ENCODE measurements around the gene SETD7.
"Not testable (repeated sequence)": the region's sequence is repeated elsewhere in the genome, so short reads cannot be mapped to it uniquely, and the experiment has no call there.

SETD7 gene

DNA sequence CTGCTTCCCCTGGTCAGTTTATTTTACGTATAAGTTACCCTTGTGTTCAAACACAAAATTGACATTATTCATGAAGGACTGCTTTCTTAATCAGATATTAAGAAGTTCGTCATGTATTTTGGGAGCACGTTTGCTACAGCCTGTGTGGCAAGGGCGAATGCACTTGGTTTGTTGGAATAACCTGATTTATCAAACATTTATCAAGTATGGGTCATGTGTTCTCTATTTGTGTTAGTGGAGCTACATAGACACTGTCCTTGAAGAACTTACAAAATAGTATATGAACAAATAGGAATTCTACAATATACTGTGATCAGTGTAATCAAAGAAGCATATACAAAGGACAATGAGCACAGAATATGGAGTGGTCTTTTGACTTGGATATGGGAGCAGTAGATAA lies 79.7 kb downstream of the SETD7 start:
- no peak overlapping the region for H3K4me3 ChIP-seq (ENCODE audit: low read depth, low read length)
- DNase-seq (ENCODE audit: low read depth) = no peak
- no peak for TF ChIP-seq CTCF (IDR thresholded peaks at IDR 0.05; ENCODE audit: low read depth, low read length, missing control alignments)

GRCh38 chr4:139472852-139473251 lies 83.2 kb downstream of the SETD7 start:
- H3K4me3 ChIP-seq (ENCODE audit: low read depth, low read length) = no peak overlapping the region
- DNase-seq (ENCODE audit: low read depth) = no peak
- TF ChIP-seq CTCF (IDR thresholded peaks at IDR 0.05; ENCODE audit: low read depth, low read length, missing control alignments) = no peak

DNA sequence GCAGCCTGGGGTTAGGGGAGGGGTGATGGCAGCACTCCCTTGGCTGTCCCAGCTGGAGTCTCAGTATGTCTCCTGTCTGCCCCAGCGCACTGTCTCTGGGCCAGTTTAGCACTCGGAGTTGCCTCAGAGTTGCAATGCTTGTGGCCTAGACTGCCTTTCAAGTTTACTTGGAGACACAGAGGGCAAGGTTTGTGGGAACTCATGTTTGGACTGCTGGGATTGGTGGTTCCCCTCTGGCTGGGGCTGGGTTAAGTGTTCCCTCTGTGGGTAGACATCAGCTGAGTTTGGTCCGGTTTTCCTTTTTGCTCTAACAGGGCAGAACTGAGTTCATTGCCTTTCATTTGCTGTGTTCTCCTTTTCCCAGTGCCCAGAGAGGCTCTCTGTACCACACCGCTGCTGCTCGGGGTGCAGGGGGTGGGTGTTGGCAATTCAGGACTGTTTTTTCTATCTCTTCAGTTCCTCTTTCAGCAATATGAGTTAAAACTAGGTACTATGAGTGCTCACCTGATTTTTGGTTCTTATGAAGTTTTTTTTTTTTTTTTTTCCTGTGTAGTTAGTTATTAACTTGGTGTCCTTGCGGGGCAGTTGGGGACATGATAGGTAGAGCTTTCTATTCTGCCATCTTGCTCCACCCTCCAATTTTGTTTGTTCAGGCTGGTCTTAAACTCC lies 84.9 kb downstream of the SETD7 start:
- no peak for TF ChIP-seq CTCF (IDR thresholded peaks at IDR 0.05; ENCODE audit: low read depth, low read length, missing control alignments)
- no peak overlapping the region for H3K4me3 ChIP-seq (ENCODE audit: low read depth, low read length)
- no peak for DNase-seq (ENCODE audit: low read depth)

DNA sequence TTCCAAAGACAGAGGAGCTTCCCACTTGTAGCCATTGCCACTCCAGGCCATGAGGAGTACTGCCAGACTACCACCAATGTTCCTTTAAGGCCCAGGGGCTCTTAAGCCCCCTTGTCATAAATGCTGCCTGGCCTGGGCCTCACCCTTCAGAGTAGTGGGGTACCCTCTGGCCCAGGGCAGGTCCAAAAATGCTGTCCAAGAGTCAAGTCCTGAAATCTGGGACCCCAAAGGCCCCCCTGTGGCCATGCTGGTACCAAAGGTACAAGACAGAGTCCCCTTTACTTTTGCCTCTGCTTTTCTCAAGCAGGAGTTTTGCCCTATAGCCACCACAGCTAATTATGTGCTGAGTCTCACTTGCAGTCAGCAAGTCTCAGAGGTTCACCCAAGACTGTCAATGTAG lies 85.7 kb downstream of the SETD7 start:
- no peak for DNase-seq (ENCODE audit: low read depth)
- no peak overlapping the region for H3K4me3 ChIP-seq (ENCODE audit: low read depth, low read length)
- no peak for TF ChIP-seq CTCF (IDR thresholded peaks at IDR 0.05; ENCODE audit: low read depth, low read length, missing control alignments)

DNA sequence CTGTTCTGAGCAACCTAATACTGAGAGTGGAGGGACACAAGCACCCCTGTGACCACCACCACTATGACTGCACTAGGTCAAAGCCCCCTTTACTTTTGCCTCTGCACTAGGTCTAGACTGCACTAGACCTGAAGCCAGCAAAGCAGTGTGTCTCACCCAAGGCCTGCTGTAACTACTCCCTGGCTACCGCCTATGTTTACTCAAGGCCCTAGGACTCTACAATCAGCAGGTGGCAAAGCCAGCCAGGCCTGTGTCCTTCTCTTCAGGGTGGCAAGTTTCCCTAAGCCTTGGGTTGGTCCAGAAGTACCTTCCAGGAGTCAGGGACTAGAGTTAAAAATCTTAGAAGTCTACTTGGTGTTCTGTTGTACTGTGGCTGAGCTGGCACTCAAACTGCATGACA lies 86.2 kb downstream of the SETD7 start:
- no peak for DNase-seq (ENCODE audit: low read depth)
- TF ChIP-seq CTCF (IDR thresholded peaks at IDR 0.05; ENCODE audit: low read depth, low read length, missing control alignments) = no peak
- H3K4me3 ChIP-seq (ENCODE audit: low read depth, low read length) = no peak overlapping the region

DNA sequence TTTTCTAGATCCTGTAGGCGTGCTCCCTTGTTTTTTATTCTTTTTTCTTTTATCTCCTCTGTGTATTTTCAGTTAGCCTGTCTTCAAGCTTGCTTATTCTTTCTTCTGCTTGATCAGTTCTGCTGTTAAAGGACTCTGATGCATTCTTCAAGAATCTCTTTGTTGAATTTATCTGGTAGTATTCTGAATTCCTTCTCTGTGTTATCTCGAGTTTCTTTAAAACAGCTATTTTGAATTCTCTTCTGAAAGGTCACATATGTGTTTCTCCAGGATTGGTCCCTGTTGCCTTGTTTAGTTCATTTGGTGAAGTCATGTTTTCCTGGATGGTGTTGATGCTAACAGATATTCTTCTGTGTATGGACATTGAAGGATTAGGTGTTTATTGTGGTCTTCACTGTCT lies 86.8 kb downstream of the SETD7 start:
- no peak overlapping the region for H3K4me3 ChIP-seq (ENCODE audit: low read depth, low read length)
- TF ChIP-seq CTCF (IDR thresholded peaks at IDR 0.05; ENCODE audit: low read depth, low read length, missing control alignments) = no peak
- DNase-seq (ENCODE audit: low read depth) = no peak

GRCh38 chr4:139468756-139469155 lies 87.3 kb downstream of the SETD7 start:
- DNase-seq (ENCODE audit: low read depth); H3K4me3 ChIP-seq (ENCODE audit: low read depth, low read length): not testable (repeated sequence)

Data from GM12864 (cell line).